GM21529 (cell line): ENCODE data around the gene ZGLP1.
"Not testable (repeated sequence)": the region's sequence is repeated elsewhere in the genome, so short reads cannot be mapped to it uniquely, and the experiment has no call there.

Source experiments
- ATAC-seq: cut with Tn5 transposase; IDR thresholded peaks from one replicate; pipeline ENCODE4 v1.9.1; 2021; ENCODE audit not compliant: unreplicated experiment

Gene ZGLP1

GRCh38 chr19:10309423-10309822, at the start of gene ZGLP1:
ZGLP1 (minus strand) TSS chr19:10309815.
- ATAC-seq = no peak

GRCh38 chr19:10356431-10356830, 46.8 kb upstream of the ZGLP1 start:
- ATAC-seq = no peak

GRCh38 chr19:10353793-10354391, 44.3 kb upstream of the ZGLP1 start:
- ATAC-seq = no peak

DNA sequence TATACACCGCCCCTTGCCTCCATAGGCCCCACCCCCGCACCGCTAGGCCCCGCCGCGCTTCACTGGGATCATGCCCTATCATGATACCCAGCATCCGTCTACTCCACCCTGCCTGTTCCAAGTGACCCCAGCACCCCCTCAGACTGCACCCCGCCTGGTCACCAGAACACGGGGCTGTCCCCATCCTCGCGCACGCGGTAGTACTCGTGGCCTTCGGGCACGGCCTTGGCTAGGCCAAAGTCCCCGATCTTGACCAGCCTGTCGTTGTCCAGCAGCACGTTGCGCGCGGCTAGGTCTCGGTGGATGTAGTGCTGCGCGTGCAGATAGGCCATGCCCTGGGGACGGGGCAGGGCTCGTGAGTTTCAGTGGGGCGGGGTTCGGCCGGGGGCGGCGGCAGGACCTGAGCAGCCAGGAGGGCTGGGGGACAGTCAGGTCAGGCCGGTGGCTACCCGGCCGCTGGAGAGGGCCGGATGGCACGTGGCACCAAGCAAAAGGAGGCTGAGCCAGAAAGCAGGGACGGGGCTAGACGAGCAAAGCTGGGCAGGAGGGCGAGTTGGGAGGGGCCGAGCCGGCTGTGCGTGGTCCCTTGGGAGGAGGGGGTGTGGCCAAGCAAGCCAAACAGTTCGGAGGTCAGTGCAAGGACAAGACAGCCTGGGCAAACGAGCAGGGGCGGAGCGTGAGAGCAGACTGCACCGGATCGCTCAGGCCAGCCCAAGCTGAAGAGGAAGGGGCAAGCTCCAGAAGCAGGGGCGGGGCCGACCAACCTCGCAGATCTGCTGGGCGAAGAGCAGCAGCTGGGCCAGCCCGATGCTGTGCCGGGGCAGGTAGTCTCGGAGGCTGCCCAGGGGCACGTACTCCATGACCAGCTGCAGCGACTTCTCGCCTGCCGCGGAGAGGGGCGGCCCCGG, 43.4 kb upstream of the ZGLP1 start:
- ATAC-seq = no peak

DNA sequence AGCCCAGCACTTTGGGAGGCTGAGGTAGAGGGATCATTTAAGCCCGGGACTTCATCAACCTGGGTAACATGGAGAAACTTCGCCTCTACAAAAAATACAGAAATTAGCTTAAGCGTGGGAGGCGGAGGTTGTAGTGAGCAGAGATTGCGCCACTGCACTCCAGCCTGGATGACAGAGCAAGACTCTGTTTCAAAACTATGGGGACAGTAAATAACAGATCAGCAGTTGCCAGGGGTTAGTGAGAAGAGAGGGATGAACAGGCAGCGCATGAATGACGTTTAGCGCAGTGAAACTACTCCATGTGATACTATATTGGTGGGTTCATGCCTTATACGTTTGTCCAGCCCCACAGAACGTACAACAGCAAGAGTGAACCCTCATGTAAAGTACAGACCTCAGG, 36.9 kb upstream of the ZGLP1 start:
- ATAC-seq = no peak

GRCh38 chr19:10344780-10345179, 35.2 kb upstream of the ZGLP1 start:
- ATAC-seq = no peak

- ATAC-seq = no peak
These were observed 33.9 kb upstream of the ZGLP1 start for GRCh38 chr19:10343495-10343894.

- no peak for ATAC-seq
These were observed 30.4 kb upstream of the ZGLP1 start for GRCh38 chr19:10339977-10340376.

DNA sequence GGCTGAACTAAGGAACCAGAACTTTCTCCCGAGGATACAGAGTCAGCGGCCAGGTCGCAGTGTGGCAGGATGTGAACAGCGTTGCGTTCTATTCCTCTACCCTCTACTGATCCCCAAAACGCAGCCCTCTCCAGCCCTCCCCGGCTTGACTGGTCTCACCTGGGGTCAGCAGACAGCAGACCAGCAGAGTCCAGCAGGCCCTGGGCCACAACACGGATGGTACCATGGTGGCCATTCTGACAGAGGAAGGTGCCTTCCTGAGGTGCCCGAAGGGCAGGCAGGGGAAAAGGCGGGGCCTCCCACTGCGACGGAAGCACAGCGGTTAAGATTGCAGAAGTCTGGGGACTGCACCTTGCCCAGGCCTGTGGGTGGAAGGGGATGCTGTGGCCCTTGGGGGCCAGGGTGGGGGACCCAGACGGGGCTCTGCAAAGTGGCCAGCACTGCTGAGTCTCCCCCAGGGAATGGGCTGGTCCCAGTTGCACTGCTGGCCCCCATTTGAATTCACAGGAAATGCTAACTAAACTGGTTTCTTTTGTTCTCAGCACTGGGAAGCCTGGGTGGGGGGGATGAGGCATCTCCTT, 29.9 kb upstream of the ZGLP1 start, which contains the start of gene ICAM3:
ICAM3 (minus strand) TSS at position 245 of the 581 bp plus-strand sequence; CDS start at position 235, 10 bp downstream.
- ATAC-seq = peak; percentile 74

DNA sequence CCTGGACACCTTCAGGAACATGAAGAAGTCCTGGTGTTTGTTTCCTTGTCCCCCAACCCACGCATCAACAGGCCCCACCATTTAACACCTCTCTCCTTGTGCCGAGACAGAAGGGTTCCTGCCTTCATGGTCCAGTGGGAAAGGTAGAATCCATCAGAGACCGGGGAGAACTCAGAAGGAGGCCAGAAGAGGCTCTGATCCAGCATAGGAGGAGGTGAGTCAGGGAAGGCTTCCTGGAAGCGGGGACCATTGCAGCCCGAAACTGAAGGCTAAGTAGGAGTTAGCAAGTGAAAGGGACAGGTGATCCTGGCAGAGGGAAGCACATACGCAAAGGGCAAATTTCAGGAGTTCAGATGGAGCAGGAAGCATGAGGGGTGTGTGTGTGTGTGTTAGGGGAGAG, 29.3 kb upstream of the ZGLP1 start:
- ATAC-seq = no peak

DNA sequence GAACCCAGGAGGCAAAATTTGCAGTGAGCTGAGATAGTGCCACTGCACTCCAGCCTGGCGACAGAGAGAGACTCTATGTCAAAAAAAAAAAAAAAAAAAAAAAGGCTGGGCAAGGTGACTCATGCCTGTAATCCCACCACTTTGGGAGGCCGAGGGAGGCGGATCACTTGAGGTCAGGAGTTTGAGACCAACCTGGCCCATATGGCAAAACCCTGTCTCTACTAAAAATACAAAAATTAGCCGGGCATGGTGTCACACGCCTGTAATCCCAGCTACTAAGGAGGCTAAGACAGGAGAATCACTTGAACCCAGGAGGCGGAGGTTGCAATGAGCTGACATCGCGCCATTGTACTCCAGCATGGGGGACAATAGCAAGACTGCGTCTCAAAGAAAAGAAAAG, 27.1 kb upstream of the ZGLP1 start:
- ATAC-seq = not testable (repeated sequence)

DNA sequence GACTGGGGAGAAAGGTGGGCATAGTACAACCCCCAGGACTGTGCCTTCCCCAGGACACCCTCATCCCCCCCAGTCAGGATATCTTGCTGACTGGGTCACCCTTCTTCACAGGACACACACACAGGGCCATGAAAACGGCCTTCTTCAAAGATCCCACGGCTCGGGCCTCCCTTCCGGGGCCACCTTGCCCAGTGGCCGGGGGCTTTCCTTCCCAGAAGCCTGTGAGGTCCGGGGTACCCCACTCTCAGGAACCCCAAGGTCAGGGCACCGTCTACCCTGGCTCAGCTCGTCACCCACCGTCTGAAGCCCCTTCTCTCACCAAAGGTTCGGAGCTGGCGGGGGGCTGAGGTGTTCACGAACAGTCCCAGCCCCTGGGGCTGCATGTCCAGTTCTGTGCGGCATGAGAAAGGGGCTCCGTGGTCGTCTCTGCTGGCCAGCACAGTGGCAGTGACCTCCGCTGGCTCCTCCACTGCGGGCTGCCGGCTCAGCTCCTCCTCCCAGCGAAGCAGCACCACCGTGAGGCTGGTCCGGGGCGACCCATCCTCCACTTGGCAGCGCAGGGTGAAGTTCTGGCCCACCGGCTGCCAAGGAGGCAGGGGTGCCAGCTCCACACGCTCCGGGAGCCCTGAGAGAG, 25.9 kb upstream of the ZGLP1 start:
- ATAC-seq = no peak

DNA sequence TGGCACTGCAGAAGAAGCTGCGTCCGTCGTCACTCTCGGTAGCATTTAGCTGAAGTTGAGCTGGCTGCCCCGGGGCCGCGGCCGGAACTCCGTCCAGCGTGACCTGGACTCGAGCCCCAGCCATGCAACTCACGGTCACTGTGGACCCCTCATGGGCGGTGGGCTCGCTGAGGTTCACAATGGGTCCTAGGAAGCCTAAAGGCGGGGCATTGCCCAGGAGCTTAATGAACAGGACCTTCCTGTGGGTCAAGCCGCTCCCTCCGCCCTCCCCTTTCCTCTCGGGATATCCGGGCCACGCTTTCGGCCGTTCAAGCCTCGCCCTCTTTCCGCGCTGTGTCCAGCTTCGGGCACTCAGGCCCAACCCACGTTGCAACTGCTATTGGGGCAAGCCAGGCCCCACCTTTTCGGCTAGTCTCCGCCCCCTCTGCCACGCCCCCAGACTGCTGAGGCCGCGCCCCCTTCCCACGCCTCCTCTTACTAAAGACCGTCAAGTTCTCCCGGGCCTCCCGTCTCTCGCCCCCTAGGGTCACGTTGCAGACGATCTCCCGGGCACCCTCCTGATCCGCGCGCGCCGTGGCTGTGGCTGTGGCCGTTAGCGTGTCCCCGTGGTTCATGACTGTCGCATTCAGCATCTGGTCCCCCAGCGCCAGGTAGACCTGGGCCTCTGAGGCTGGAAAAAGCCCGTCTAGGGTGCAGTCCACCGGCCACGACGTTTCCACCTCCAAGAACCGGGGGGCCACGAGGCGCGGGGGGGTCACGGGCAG, 25.2 kb upstream of the ZGLP1 start:
- ATAC-seq = no peak

- peak; percentile 5 for ATAC-seq
These were observed 24.4 kb upstream of the ZGLP1 start for GRCh38 chr19:10333758-10334587.

DNA sequence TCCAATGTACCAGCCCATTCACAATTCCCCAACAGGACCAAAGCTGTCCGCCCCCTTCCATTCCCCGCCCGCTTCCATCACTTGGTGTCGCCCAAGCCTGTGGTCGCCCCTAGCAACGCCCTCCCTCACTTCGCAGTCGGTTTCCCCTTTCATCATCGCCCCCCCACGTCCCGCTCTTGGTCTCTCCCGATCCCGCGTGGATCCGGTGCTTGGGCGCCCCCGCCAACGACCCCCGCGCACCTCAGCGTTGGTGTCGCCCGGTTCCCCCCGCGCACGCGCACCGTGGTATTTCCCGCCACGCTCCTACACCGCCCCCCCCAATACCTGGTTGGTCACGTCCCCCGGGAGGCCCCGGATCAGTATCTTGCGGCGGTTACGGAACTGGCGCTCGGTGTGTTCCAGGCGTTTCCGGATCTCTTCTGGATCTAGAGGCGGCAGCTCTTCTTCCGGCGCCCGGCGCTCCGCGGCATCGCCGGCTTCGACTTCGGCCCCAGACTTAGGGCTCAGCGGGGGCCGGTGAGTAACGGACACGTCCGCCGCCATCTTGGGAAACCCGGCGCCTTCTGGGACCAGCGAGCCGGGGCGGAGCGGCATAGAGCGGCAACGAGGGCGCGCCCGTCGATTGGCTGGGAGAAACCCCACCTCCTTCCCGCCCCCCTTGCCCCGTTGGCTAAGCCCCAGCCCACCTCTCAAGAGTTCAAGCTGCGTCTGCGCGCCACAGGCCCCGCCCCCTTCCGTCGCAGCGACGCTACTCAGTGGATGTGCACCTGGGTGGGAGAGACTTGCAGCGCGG, 23.5 kb upstream of the ZGLP1 start, which contains the start of gene RAVER1:
RAVER1 (minus strand) TSS at position 565 of the 793 bp plus-strand sequence; CDS start at position 543, 22 bp downstream.
- peak; percentile 84 for ATAC-seq

DNA sequence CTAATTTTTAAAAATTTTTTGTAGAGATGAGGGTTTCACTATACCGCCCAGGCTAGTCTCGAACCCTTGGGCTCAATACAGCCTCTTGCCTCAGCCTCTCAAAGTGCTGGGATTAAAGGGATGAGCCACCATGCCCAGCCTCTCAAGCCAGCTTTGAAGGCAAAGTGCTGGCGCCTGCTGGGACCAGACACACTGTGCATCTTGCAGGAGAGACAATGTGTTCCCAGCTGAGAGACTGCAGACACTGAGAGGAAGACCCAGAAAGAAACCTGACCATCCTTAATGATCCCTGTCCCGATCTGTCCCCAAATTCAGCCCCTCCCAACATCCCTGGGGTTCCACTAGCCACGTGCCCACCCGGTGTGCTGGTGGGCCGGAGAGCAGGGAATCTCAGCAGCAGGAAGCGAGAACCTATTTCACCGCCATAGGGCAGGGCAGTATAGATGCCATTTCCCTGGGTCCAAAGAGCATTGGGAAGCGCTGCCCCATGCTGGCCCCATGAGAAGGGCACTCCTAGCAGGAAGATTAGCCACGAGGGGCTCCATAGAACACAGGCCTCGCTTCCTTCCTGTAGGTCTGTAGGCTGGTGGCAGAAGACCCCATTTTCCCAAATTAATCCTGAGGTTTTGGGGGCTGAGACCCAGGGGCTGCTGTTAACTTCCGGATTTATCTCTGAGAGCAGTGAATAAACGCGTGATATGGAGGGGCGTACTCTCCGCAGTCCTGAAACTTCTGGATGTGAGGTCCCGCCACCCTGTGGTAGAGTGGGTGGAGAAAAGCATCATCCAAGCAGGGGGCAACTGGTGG, 22.7 kb upstream of the ZGLP1 start:
- no peak for ATAC-seq

GRCh38 chr19:10329555-10329954, 19.9 kb upstream of the ZGLP1 start:
- ATAC-seq = no peak
